HG03521 (cell line): ENCODE results near the gene DYNC2H1.

Experiments used
- ATAC-seq: cut with Tn5 transposase; IDR thresholded peaks from one replicate; pipeline ENCODE4 v1.9.1; 2021; ENCODE audit warnings: mild to moderate bottlenecking, moderate library complexity; ENCODE audit not compliant: unreplicated experiment

DYNC2H1 gene

GRCh38 chr11:103108933-103109817 lies at the start of gene DYNC2H1:
DYNC2H1 (plus strand) TSS chr11:103109426; CDS start chr11:103109575, 149 bp downstream.
- peak; percentile 99 for ATAC-seq

GRCh38 chr11:103061656-103062055 lies 47.6 kb upstream of the DYNC2H1 start:
- ATAC-seq: no peak

GRCh38 chr11:103067118-103067517 lies 42.1 kb upstream of the DYNC2H1 start:
- no peak for ATAC-seq

GRCh38 chr11:103069367-103069766 lies 39.9 kb upstream of the DYNC2H1 start:
- no peak for ATAC-seq

GRCh38 chr11:103070142-103070541 lies 39.1 kb upstream of the DYNC2H1 start:
- ATAC-seq: no peak

GRCh38 chr11:103071008-103071407 lies 38.2 kb upstream of the DYNC2H1 start:
- no peak for ATAC-seq

- no peak for ATAC-seq
Observed at GRCh38 chr11:103076361-103076760, 32.9 kb upstream of the DYNC2H1 start.

- no peak for ATAC-seq
Observed at GRCh38 chr11:103077554-103077953, 31.7 kb upstream of the DYNC2H1 start.

GRCh38 chr11:103078710-103079109 lies 30.5 kb upstream of the DYNC2H1 start:
- ATAC-seq: no peak

GRCh38 chr11:103079833-103080232 lies 29.4 kb upstream of the DYNC2H1 start:
- ATAC-seq: no peak

GRCh38 chr11:103085758-103086365 lies 23.4 kb upstream of the DYNC2H1 start:
- no peak for ATAC-seq

GRCh38 chr11:103086461-103086860 lies 22.8 kb upstream of the DYNC2H1 start:
- ATAC-seq: no peak

GRCh38 chr11:103091064-103091800 lies 18.0 kb upstream of the DYNC2H1 start:
- ATAC-seq: peak; percentile 40

GRCh38 chr11:103091801-103092524 lies 17.3 kb upstream of the DYNC2H1 start, which contains the start of gene DCUN1D5:
DCUN1D5 (minus strand) TSS chr11:103092160; CDS start chr11:103091872, 288 bp downstream.
- peak; percentile 100 for ATAC-seq

GRCh38 chr11:103097279-103097678 lies 11.9 kb upstream of the DYNC2H1 start:
- no peak for ATAC-seq

GRCh38 chr11:103109818-103110388 lies 677 bp downstream of the DYNC2H1 start:
- no peak for ATAC-seq

- no peak for ATAC-seq
Observed at GRCh38 chr11:103110391-103110790, 1.2 kb downstream of the DYNC2H1 start.

GRCh38 chr11:103111400-103111799 lies 2.2 kb downstream of the DYNC2H1 start:
- no peak for ATAC-seq

GRCh38 chr11:103112364-103112763 lies 3.1 kb downstream of the DYNC2H1 start:
- ATAC-seq: no peak

GRCh38 chr11:103114836-103115235 lies 5.6 kb downstream of the DYNC2H1 start:
- no peak for ATAC-seq
